Parathyroid adenoma (tissue), 2 donors: ENCODE data around the gene CDC42EP1.

Experiments used
- H2AFZ ChIP-seq: fragments of 300-600 bp; sonication (generic); one replicate; pipeline ENCODE4 v1.7.0; 2017; ENCODE audit warnings: antibody characterized with exemption, mild to moderate bottlenecking
- H3K27ac ChIP-seq: fragments of 300-600 bp; sonication (generic); one replicate; pipeline ENCODE4 v1.7.0; 2017
- H3K27me3 ChIP-seq: fragments of 300-600 bp; sonication (generic); one replicate; pipeline ENCODE4 v1.7.0; 2017; ENCODE audit warnings: low read length; ENCODE audit not compliant: control insufficient read depth, insufficient read depth
- H3K36me3 ChIP-seq: fragments of 300-600 bp; sonication (generic); one replicate; pipeline ENCODE4 v1.7.0; 2017; ENCODE audit warnings: low read length; ENCODE audit not compliant: control insufficient read depth, insufficient read depth
- H3K4me1 ChIP-seq: fragments of 300-600 bp; sonication (generic); one replicate; pipeline ENCODE4 v1.7.0; 2017; ENCODE audit warnings: control low read depth
- H3K4me2 ChIP-seq: fragments of 300-600 bp; sonication (generic); one replicate; pipeline ENCODE4 v1.7.0; 2017; ENCODE audit warnings: low read length
- H3K4me3 ChIP-seq: fragments of 300-600 bp; sonication (generic); one replicate; pipeline ENCODE4 v1.7.0; 2017; ENCODE audit warnings: low read depth, low read length
- H3K79me2 ChIP-seq: fragments of 300-600 bp; sonication (generic); one replicate; pipeline ENCODE4 v1.7.0; 2017; ENCODE audit warnings: control low read depth
- H3K9ac ChIP-seq: fragments of 300-600 bp; sonication (generic); one replicate; pipeline ENCODE4 v1.7.0; 2017; ENCODE audit warnings: mild to moderate bottlenecking
- H3K9me3 ChIP-seq: fragments of 300-600 bp; sonication (generic); one replicate; pipeline ENCODE4 v1.7.0; 2017; ENCODE audit warnings: low read length; ENCODE audit not compliant: control insufficient read depth
- CTCF ChIP-seq: fragments of 300-600 bp; sonication (generic); IDR thresholded peaks from one replicate; pipeline ENCODE4 v1.7.0; 2017; ENCODE audit warnings: antibody characterized with exemption, mild to moderate bottlenecking
- donor health status: primary hyperparathyroidism.

CDC42EP1 gene

GRCh38 chr22:37520776-37521191 lies 39.5 kb upstream of the CDC42EP1 start:
- no peak overlapping the region for H3K4me3 ChIP-seq
- no peaks in the 10 kb centered on the region for H3K27me3 ChIP-seq
- no peak overlapping the region for H3K4me2 ChIP-seq
- no peaks in the 10 kb centered on the region for H3K36me3 ChIP-seq
- no peaks in the 10 kb centered on the region for H3K4me1 ChIP-seq
- H3K9ac ChIP-seq: no peak overlapping the region
- H3K27ac ChIP-seq: no peak overlapping the region
- H3K9me3 ChIP-seq: no peaks in the 10 kb centered on the region
- no peak for TF ChIP-seq CTCF
- H2AFZ ChIP-seq: no peak overlapping the region
- no peaks in the 10 kb centered on the region for H3K79me2 ChIP-seq

GRCh38 chr22:37521236-37521739 lies 39.0 kb upstream of the CDC42EP1 start:
- no peaks in the 10 kb centered on the region for H3K36me3 ChIP-seq
- no peaks in the 10 kb centered on the region for H3K27me3 ChIP-seq
- H3K4me2 ChIP-seq: no peak overlapping the region
- no peak overlapping the region for H3K27ac ChIP-seq
- H3K9ac ChIP-seq: no peak overlapping the region
- no peaks in the 10 kb centered on the region for H3K9me3 ChIP-seq
- no peak overlapping the region for H2AFZ ChIP-seq
- no peak for TF ChIP-seq CTCF
- no peaks in the 10 kb centered on the region for H3K4me1 ChIP-seq
- no peak overlapping the region for H3K4me3 ChIP-seq
- no peaks in the 10 kb centered on the region for H3K79me2 ChIP-seq

- no peak for TF ChIP-seq CTCF
- H3K27ac ChIP-seq: no peak overlapping the region
- no peak overlapping the region for H3K4me3 ChIP-seq
- H3K9me3 ChIP-seq: no peaks in the 10 kb centered on the region
- no peak overlapping the region for H2AFZ ChIP-seq
- H3K9ac ChIP-seq: no peak overlapping the region
- no peaks in the 10 kb centered on the region for H3K4me1 ChIP-seq
- H3K36me3 ChIP-seq: no peaks in the 10 kb centered on the region
- H3K4me2 ChIP-seq: no peak overlapping the region
- H3K27me3 ChIP-seq: no peaks in the 10 kb centered on the region
- no peaks in the 10 kb centered on the region for H3K79me2 ChIP-seq
Observed at GRCh38 chr22:37522482-37522881, 37.8 kb upstream of the CDC42EP1 start.

GRCh38 chr22:37525073-37525745 lies 35.1 kb upstream of the CDC42EP1 start:
- no peak for TF ChIP-seq CTCF
- Histone ChIP-seq H3K4me1 (no peaks in the 10 kb centered on the region), H2AFZ (no peak overlapping the region), H3K9ac (no peak overlapping the region), H3K36me3 (no peaks in the 10 kb centered on the region), H3K79me2 (no peaks in the 10 kb centered on the region), H3K27ac (no peak overlapping the region), H3K4me2 (no peak overlapping the region), H3K4me3 (no peak overlapping the region), H3K9me3 (no peaks in the 10 kb centered on the region), H3K27me3 (no peaks in the 10 kb centered on the region)

GRCh38 chr22:37525746-37526350 lies 34.4 kb upstream of the CDC42EP1 start:
- Histone ChIP-seq H3K4me1 (no peaks in the 10 kb centered on the region), H3K4me3 (no peak overlapping the region), H3K27ac (no peak overlapping the region), H3K4me2 (no peak overlapping the region), H3K79me2 (no peaks in the 10 kb centered on the region), H3K9ac (no peak overlapping the region), H3K9me3 (no peaks in the 10 kb centered on the region), H3K27me3 (no peaks in the 10 kb centered on the region), H3K36me3 (no peaks in the 10 kb centered on the region), H2AFZ (no peak overlapping the region)
- TF ChIP-seq CTCF: no peak
